ENCODE results near the gene CAND2.
"Not testable (repeated sequence)": the region's sequence is repeated elsewhere in the genome, so short reads cannot be mapped to it uniquely, and the experiment has no call there.

The CAND2 gene

GRCh38 chr3:12835052-12835665, 38.7 kb downstream of the CAND2 start:
- CTCF ChIA-PET, result interaction anchor here (1.1 kb wide), 1 partner anchor 25 kb away, joined by 3 read pairs; no protein-coding TSS in a partner anchor
- POLR2A ChIA-PET, result no interaction called here
- TF ChIP-seq CTCF (IDR thresholded peaks at IDR 0.05; ENCODE audit: insufficient read depth, low read length, missing control alignments), result no peak
- DNase-seq (ENCODE audit: low read depth, low spot score), result no peak
- no peak overlapping the region for H3K4me3 ChIP-seq (ENCODE audit: low read depth, low read length)

- ChIA-PET POLR2A (interaction anchor here (1.5 kb wide), 1 partner anchor 11 kb away, joined by 3 read pairs; no protein-coding TSS in a partner anchor), CTCF (interaction anchor here (0.7 to 1.7 kb wide), 7 partner anchors 8 to 130 kb away, joined by 3 to 7 read pairs (median 3); no protein-coding TSS in a partner anchor)
These were observed 41.0 kb downstream of the CAND2 start for GRCh38 chr3:12837295-12837986.

GRCh38 chr3:12838179-12838965, 41.9 kb downstream of the CAND2 start:
- no peak for DNase-seq (ENCODE audit: low read depth, low spot score)
- no peak for TF ChIP-seq CTCF (IDR thresholded peaks at IDR 0.05; ENCODE audit: insufficient read depth, low read length, missing control alignments)
- peak overlapping the region; percentile 6; the same call in 1 of the 2 replicates for H3K4me3 ChIP-seq (ENCODE audit: low read depth, low read length)
- POLR2A ChIA-PET, result interaction anchor here (1.5 kb wide), 1 partner anchor 12 kb away, joined by 3 read pairs; no protein-coding TSS in a partner anchor
- CTCF ChIA-PET, result interaction anchor here (0.7 to 4.6 kb wide), 6 partner anchors 8 to 53 kb away, joined by 3 to 85 read pairs (median 3); no protein-coding TSS in a partner anchor

More at GRCh38 chr3:12837295-12837986, 41.0 kb downstream of the CAND2 start:
- no peak for DNase-seq (ENCODE audit: low read depth, low spot score)
- TF ChIP-seq CTCF (IDR thresholded peaks at IDR 0.05; ENCODE audit: insufficient read depth, low read length, missing control alignments), result no peak
- no peak overlapping the region for H3K4me3 ChIP-seq (ENCODE audit: low read depth, low read length)

- DNase-seq (ENCODE audit: low read depth, low spot score), result no peak
- no peak for TF ChIP-seq CTCF (IDR thresholded peaks at IDR 0.05; ENCODE audit: insufficient read depth, low read length, missing control alignments)
- peak overlapping the region; percentile 98 for H3K4me3 ChIP-seq (ENCODE audit: low read depth, low read length)
- ChIA-PET CTCF (interaction anchor here (0.6 to 4.6 kb wide), 4 partner anchors 10 to 53 kb away, joined by 3 to 85 read pairs (median 6); no protein-coding TSS in a partner anchor), POLR2A (no interaction called here)
These were observed 42.9 kb downstream of the CAND2 start for GRCh38 chr3:12839156-12839946.

- ChIA-PET POLR2A (interaction anchor here (0.6 to 1.8 kb wide), 2 partner anchors 10 to 144 kb away, joined by 3 to 5 read pairs; no protein-coding TSS in a partner anchor), CTCF (interaction anchor here (0.6 to 4.6 kb wide), 8 partner anchors 11 to 133 kb away, joined by 3 to 85 read pairs (median 8); partner anchors contain the start of gene CAND2)
- peak overlapping the region; percentile 98 for H3K4me3 ChIP-seq (ENCODE audit: low read depth, low read length)
- not testable (repeated sequence) for DNase-seq (ENCODE audit: low read depth, low spot score)
These were observed 43.7 kb downstream of the CAND2 start for GRCh38 chr3:12840148-12840547.
